IMR-90 (cell line): Measurements from ENCODE around the gene HOXB8. TPM values are rescaled to one million over a fixed set of nuclear protein-coding genes. Genes with fewer than 3 reads are reported as not detected.

ENCODE experiments used
- POLR2A ChIP-seq: IDR thresholded peaks from 2 replicates; pipeline ENCODE4 v1.6.1; 2012; ENCODE audit warnings: mild to moderate bottlenecking, low read depth, low read length
- SMC3 ChIP-seq: fragments of 150-350 bp; IDR thresholded peaks from 2 replicates; pipeline ENCODE4 v1.6.1; 2016; ENCODE audit warnings: low read depth, mild to moderate bottlenecking, antibody characterized with exemption, low read length, moderate library complexity
- polyA plus RNA-seq, 3 experiments: library from polyadenylated mRNA; depleted of rRNA; stranded (reverse); fragments of >200 nt; gene quantifications; 2 replicates each; pipeline ENCODE4 v1.2.3, GENCODE V29; 2012; ENCODE audit warnings: low replicate concordance in 1 of 3
- total RNA-seq: library from RNA; depleted of rRNA; stranded (reverse); fragments of >200 nt; gene quantifications from 2 replicates; pipeline ENCODE4 v1.2.3, GENCODE V29; 2012
- TF ChIP-seq, protein P1 (sequence below): fragments of 150-350 bp; IDR thresholded peaks from 2 replicates; pipeline ENCODE4 v1.6.1; 2016; ENCODE audit warnings: low read depth, mild to moderate bottlenecking, low read length, moderate library complexity, borderline replicate concordance
- TF ChIP-seq, protein P2 (sequence below): fragments of 150-350 bp; IDR thresholded peaks from 2 replicates; pipeline ENCODE4 v1.6.1; 2017; ENCODE audit warnings: mild to moderate bottlenecking, antibody characterized with exemption, low read length, low read depth

HOXB8 gene
- total and polyA plus RNA-seq, 2 of the 4 experiments (the other 2 are of a cell fraction): 0.54 to 5.3 TPM

DNA sequence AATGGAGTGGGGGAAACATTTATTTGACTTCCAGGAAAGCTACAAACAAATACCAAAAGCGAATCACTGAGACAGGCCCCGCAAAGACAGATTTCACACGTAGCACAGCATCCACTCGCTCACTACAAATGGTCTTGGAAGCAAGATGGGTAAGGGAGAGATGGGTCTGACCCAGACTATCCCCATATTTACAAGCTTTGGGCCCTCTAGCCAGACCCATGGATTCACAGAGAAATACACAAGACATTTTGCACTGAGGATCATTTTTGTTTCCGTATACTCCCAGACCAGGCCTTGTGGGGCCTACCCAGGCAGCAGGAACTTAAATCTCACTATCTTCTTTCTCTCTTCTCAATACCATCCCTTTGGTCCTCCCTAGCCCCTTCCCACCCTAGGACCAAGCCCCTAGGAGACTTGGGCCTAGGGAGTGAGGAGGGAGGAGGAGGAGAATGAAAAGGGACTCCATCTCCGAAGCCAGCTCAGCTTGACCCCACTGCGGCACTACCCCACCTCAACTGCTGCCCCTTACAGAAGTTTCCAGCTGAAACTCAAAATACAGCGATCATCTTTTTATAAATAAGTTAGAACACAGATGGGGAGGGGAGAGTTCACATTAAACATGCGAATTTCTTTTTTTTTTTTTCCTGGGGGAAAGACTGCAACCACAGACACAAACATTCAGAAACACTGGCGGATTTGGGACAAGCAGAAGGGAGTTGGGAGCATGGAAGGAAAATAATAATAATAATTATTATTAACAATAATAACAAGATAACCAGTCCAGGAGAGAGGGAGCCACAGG, 23.6 kb downstream of the HOXB8 start (continued):
- TF ChIP-seq, protein P1, sequence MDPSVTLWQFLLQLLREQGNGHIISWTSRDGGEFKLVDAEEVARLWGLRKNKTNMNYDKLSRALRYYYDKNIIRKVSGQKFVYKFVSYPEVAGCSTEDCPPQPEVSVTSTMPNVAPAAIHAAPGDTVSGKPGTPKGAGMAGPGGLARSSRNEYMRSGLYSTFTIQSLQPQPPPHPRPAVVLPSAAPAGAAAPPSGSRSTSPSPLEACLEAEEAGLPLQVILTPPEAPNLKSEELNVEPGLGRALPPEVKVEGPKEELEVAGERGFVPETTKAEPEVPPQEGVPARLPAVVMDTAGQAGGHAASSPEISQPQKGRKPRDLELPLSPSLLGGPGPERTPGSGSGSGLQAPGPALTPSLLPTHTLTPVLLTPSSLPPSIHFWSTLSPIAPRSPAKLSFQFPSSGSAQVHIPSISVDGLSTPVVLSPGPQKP: no peak
- TF ChIP-seq, protein P2, sequence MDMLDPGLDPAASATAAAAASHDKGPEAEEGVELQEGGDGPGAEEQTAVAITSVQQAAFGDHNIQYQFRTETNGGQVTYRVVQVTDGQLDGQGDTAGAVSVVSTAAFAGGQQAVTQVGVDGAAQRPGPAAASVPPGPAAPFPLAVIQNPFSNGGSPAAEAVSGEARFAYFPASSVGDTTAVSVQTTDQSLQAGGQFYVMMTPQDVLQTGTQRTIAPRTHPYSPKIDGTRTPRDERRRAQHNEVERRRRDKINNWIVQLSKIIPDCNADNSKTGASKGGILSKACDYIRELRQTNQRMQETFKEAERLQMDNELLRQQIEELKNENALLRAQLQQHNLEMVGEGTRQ: no peak
- TF ChIP-seq POLR2A: no peak
- TF ChIP-seq SMC3: no peak
